H1 (cell line): Measurements from ENCODE around the gene LHFPL2. TPM values are rescaled to one million over a fixed set of nuclear protein-coding genes. Genes with fewer than 3 reads are reported as not detected.

Source experiments
- CTCF ChIA-PET: fragments of 300-600 bp; sonication (Branson Sonifier 250); formaldehyde crosslinking; loops from one replicate; lab custom pipeline; 2021; ENCODE audit not compliant: partially characterized antibody; lab: Charles Lee
- POLR2A ChIA-PET: fragments of 300-600 bp; sonication (Branson Sonifier 250); formaldehyde crosslinking; loops from one replicate; lab custom pipeline; 2021; ENCODE audit warnings: inconsistent platforms; ENCODE audit not compliant: partially characterized antibody; lab: Charles Lee
- DNase-seq, 2 experiments: peaks; one replicate each; pipeline versions ENCODE4 v3.0.0 to v3.0.0-alpha.2; 2010 to 2022; ENCODE audit warnings: low spot score in 2 of 2, low read depth in 1 of 2, mixed read lengths in 1 of 2
- FAIRE-seq: peaks from 2 replicates; lab custom pipeline; 2011; peaks lifted over from hg19 to GRCh38; lab: Jason Lieb, UNC
- H2AFZ ChIP-seq: 2 replicates; pipeline ENCODE4 v1.8.1; 2012; ENCODE audit warnings: low read length, inconsistent platforms
- H2AK5ac ChIP-seq: 2 replicates; pipeline ENCODE4 v1.6.1; 2013; ENCODE audit warnings: low read depth, low read length
- H2BK120ac ChIP-seq: replicated peaks from 2 replicates; pipeline ENCODE3; 2013; ENCODE audit warnings: low read depth, low read length, inconsistent platforms
- H2BK12ac ChIP-seq: 2 replicates; pipeline ENCODE4 v1.6.1; 2013; ENCODE audit warnings: low read depth, low read length
- H2BK15ac ChIP-seq: 2 replicates; pipeline ENCODE4 v1.6.1; 2013; ENCODE audit warnings: low read length
- H2BK20ac ChIP-seq: 2 replicates; pipeline ENCODE4 v1.6.1; 2013; ENCODE audit warnings: low read length
- H2BK5ac ChIP-seq: 2 replicates; pipeline ENCODE4 v1.6.1; 2013; ENCODE audit warnings: low read depth, low read length
- H3K14ac ChIP-seq: 2 replicates; pipeline ENCODE4 v1.6.1; 2013; ENCODE audit warnings: inconsistent platforms; ENCODE audit not compliant: insufficient read length
- H3K18ac ChIP-seq: 2 replicates; pipeline ENCODE4 v1.6.1; 2013; ENCODE audit warnings: low read length; ENCODE audit errors: extremely low read depth
- H3K23ac ChIP-seq: 2 replicates; pipeline ENCODE4 v1.6.1; 2013; ENCODE audit warnings: inconsistent platforms; ENCODE audit not compliant: insufficient read length
- H3K23me2 ChIP-seq: 2 replicates; pipeline ENCODE4 v1.6.1; 2013; ENCODE audit warnings: low read depth, low read length
- H3K27ac ChIP-seq: 2 replicates; pipeline ENCODE4 v1.6.1; 2011; ENCODE audit warnings: low read depth, low read length, inconsistent platforms
- H3K27me3 ChIP-seq, 4 experiments: replicated peaks in 1 of 4; 1 replicate in 1 of 4; 2 replicates in 3 of 4; pipeline versions ENCODE4 v1.6.1 to v1.8.1; 2011 to 2013; ENCODE audit warnings: low read length in 3 of 4, mild to moderate bottlenecking in 3 of 4, inconsistent platforms in 2 of 4, mixed read lengths in 2 of 4, moderate library complexity in 1 of 4; ENCODE audit not compliant: control insufficient read depth in 3 of 4, insufficient read depth in 3 of 4; ENCODE audit errors: extremely low read depth in 1 of 4
- H3K36me3 ChIP-seq, 4 experiments: 2 replicates each; pipeline versions ENCODE4 v1.6.1 to v1.8.1; 2011 to 2013; ENCODE audit warnings: mild to moderate bottlenecking in 4 of 4, low read length in 3 of 4, moderate library complexity in 2 of 4, control low read depth in 1 of 4, inconsistent platforms in 1 of 4; ENCODE audit not compliant: insufficient read depth in 4 of 4, control insufficient read depth in 2 of 4
- H3K4ac ChIP-seq: replicated peaks from 2 replicates; pipeline ENCODE3; 2013; ENCODE audit warnings: low read length, low read depth, mixed read lengths, inconsistent platforms; ENCODE audit not compliant: insufficient read length
- H3K4me1 ChIP-seq, 4 experiments: replicated peaks in 1 of 4; 1 replicate in 1 of 4; 2 replicates in 3 of 4; pipeline versions ENCODE4 v1.6.1 to v1.8.1; 2011 to 2013; ENCODE audit warnings: low read length in 3 of 4, inconsistent platforms in 2 of 4, mixed read lengths in 1 of 4; ENCODE audit not compliant: insufficient read depth in 4 of 4, control insufficient read depth in 3 of 4
- H3K4me2 ChIP-seq, 2 experiments: 2 replicates each; pipeline versions ENCODE4 v1.6.1 to v1.8.1; 2011 to 2013; ENCODE audit warnings: low read depth in 2 of 2, low read length in 2 of 2, control low read depth in 1 of 2, inconsistent platforms in 1 of 2, mild to moderate bottlenecking in 1 of 2; ENCODE audit not compliant: insufficient read depth in 1 of 2
- H3K4me3 ChIP-seq, 4 experiments: fragments of 200-600, 300-600 bp in 1 of 4; sonication (generic), shearing (Covaris generic), sonication (Bioruptor Twin) in 1 of 4; 2 replicates each; pipeline versions ENCODE4 v1.5.1 to v1.8.1; 2011 to 2016; ENCODE audit warnings: low read length in 4 of 4, low read depth in 3 of 4, control low read depth in 2 of 4, inconsistent platforms in 2 of 4, mild to moderate bottlenecking in 2 of 4, mixed read lengths in 1 of 4, moderate library complexity in 1 of 4; ENCODE audit not compliant: insufficient read depth in 2 of 4; ENCODE audit errors: extremely low read depth in 1 of 4
- H3K56ac ChIP-seq: replicated peaks from 2 replicates; pipeline ENCODE3; 2013; ENCODE audit warnings: low read depth, mild to moderate bottlenecking, mixed read lengths, low read length, inconsistent platforms; ENCODE audit not compliant: insufficient read length
- H3K79me1 ChIP-seq: 2 replicates; pipeline ENCODE4 v1.6.1; 2013; ENCODE audit warnings: low read depth, low read length, control low read depth
- H3K79me2 ChIP-seq, 2 experiments: 2 replicates each; pipeline versions ENCODE4 v1.6.1 to v1.8.1; 2012 to 2013; ENCODE audit warnings: low read length in 2 of 2, mild to moderate bottlenecking in 2 of 2, inconsistent platforms in 1 of 2; ENCODE audit not compliant: insufficient read depth in 2 of 2, control insufficient read depth in 1 of 2
- H3K9ac ChIP-seq, 4 experiments: replicated peaks in 1 of 4; 1 replicate in 1 of 4; 2 replicates in 3 of 4; pipeline versions ENCODE4 v1.6.1 to v1.8.1; 2011 to 2013; ENCODE audit warnings: low read depth in 3 of 4, low read length in 3 of 4, control low read depth in 2 of 4, mild to moderate bottlenecking in 2 of 4, moderate library complexity in 2 of 4, inconsistent platforms in 1 of 4; ENCODE audit errors: extremely low read depth in 1 of 4
- H3K9me3 ChIP-seq, 2 experiments: 2 replicates each; pipeline versions ENCODE4 v1.6.1 to v1.8.1; 2012 to 2013; ENCODE audit warnings: mild to moderate bottlenecking in 2 of 2, moderate library complexity in 2 of 2, control low read depth in 1 of 2, inconsistent platforms in 1 of 2, low read depth in 1 of 2, low read length in 1 of 2, mixed read lengths in 1 of 2; ENCODE audit not compliant: insufficient read depth in 2 of 2
- H4K20me1 ChIP-seq, 2 experiments: replicated peaks in 1 of 2; 2 replicates each; pipeline versions ENCODE3 to v1.8.1; 2011 to 2013; ENCODE audit warnings: inconsistent platforms in 2 of 2, low read length in 2 of 2, mild to moderate bottlenecking in 1 of 2; ENCODE audit not compliant: insufficient read depth in 2 of 2, control insufficient read depth in 1 of 2
- H4K5ac ChIP-seq: 2 replicates; pipeline ENCODE4 v1.6.1; 2013; ENCODE audit warnings: low read length, low read depth, mixed read lengths, inconsistent platforms; ENCODE audit not compliant: insufficient read length
- H4K8ac ChIP-seq: 2 replicates; pipeline ENCODE4 v1.8.0; 2013; ENCODE audit warnings: mild to moderate bottlenecking, moderate library complexity, low read length, inconsistent platforms; ENCODE audit not compliant: insufficient read depth; ENCODE audit errors: extremely low read depth
- H4K91ac ChIP-seq: replicated peaks from 2 replicates; pipeline ENCODE3; 2013; ENCODE audit warnings: low read length, mixed read lengths, inconsistent platforms; ENCODE audit not compliant: insufficient read length
- EGR1 ChIP-seq: IDR thresholded peaks from 2 replicates; pipeline ENCODE4 v1.6.1; 2011; ENCODE audit warnings: low read depth, low read length, borderline replicate concordance
- RFX5 ChIP-seq: IDR thresholded peaks from 2 replicates; pipeline ENCODE4 v1.6.1; 2011; ENCODE audit warnings: low read depth, low read length, improper control_type of control experiment, borderline replicate concordance
- WGBS, 2 experiments: shearing (Covaris generic) in 1 of 2; methylation state at CpG; one replicate each; pipeline versions ENCODE4 v1.1.6 to v1.1.7; 2013 to 2015; ENCODE audit warnings: low lambda C conversion rate in 2 of 2, mixed read lengths in 2 of 2, inconsistent platforms in 1 of 2, low coverage in 1 of 2, missing lambda C conversion rate in 1 of 2; ENCODE audit not compliant: insufficient replicate concordance in 2 of 2, insufficient coverage in 1 of 2, insufficient read length in 1 of 2; ENCODE audit errors: extremely low coverage in 1 of 2, missing lambda C conversion rate in 1 of 2; 5-methylcytosine and 5-hydroxymethylcytosine counted together
- polyA plus RNA-seq, 7 experiments: library from polyadenylated mRNA; depleted of rRNA in 3 of 7; stranded (reverse) in 5 of 7; unstranded in 2 of 7; fragments of >200 nt in 5 of 7; fragments of 200-250 nt in 2 of 7; gene quantifications; 1 replicate in 5 of 7; 2 replicates in 1 of 7; 4 replicates in 1 of 7; pipeline versions ENCODE4 v1.2.1 to v1.2.3, GENCODE V29; 2011 to 2013; ENCODE audit warnings: missing spikeins in 2 of 7, mixed read lengths in 2 of 7
- total RNA-seq: library from RNA; stranded (reverse); fragmentation: NEBNext Ultra II Directional; extraction: Animal tissue kit (Norgen Biotek cat#: 25700); gene quantifications from 2 replicates; pipeline ENCODE4 v1.2.1, GENCODE V29; 2021

LHFPL2 gene
- total and polyA plus RNA-seq, 2 of the 8 experiments (the other 6 are each of a cell fraction or from before 2014, with no cell fraction given): 9.6 to 43.0 TPM

DNA sequence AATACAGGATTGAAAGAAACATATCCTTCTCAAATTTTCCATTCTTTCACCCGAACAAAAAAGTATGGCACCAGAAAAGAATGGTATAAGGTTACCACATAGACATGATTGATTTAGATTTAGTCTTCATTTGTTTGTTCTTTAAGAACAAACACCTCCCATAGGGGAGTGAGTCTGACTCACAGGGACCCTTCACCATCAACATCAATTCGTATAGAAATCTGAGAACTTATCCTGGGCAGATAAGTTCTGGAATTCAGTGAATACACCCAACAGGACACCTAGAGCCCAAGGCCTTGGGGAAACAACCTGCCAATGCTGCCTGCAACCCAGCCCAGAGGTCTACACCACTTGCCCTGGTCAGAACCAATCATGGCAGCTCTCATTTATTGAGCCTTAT, 46.2 kb downstream of the LHFPL2 start:
- Histone ChIP-seq H2BK120ac (no peak overlapping the region), H3K9me3 (no peaks in the 10 kb centered on the region), H3K4me3 (no peak overlapping the region), H3K36me3 (no peaks in the 10 kb centered on the region; a peak in 3 of 8 replicates), H3K79me1 (no peaks in the 10 kb centered on the region), H4K8ac (no peak overlapping the region), H3K23me2 (no peaks in the 10 kb centered on the region), H3K4me2 (no peak overlapping the region), H4K5ac (no peak overlapping the region), H3K4ac (no peak overlapping the region), H2BK12ac (no peak overlapping the region), H2AK5ac (no peak overlapping the region), H2BK20ac (no peak overlapping the region), H3K27ac (no peak overlapping the region), H2BK15ac (no peak overlapping the region), H3K9ac (no peak overlapping the region), H3K23ac (no peak overlapping the region), H3K27me3 (no peaks in the 10 kb centered on the region), H4K91ac (no peak overlapping the region), H3K18ac (no peak overlapping the region), H3K14ac (no peak overlapping the region), H3K56ac (no peak overlapping the region), H2AFZ (no peak overlapping the region), H4K20me1 (no peaks in the 10 kb centered on the region), H2BK5ac (no peak overlapping the region), H3K4me1 (peaks cover 0 to 5% (median 3%) of the 10 kb centered on the region in 4 experiments; a peak in 5 of 7 replicates), H3K79me2 (peaks cover 0 to 61% of the 10 kb centered on the region in 2 experiments; a peak in 2 of 4 replicates)
- ChIA-PET CTCF (no interaction called here), POLR2A (interaction anchor here (0.7 kb wide), 1 partner anchor 32 kb away, joined by 3 read pairs; no protein-coding TSS in a partner anchor)
- no peak for DNase-seq
- TF ChIP-seq EGR1 (no peak), RFX5 (no peak)
- no peak for FAIRE-seq
- WGBS, 2 experiments: 94% methylated on average over 2 of the region's 2 CpGs; no CpG with 5 or more reads in 1 of the 2 experiments
